HG02870 (cell line): ENCODE data around the gene CACNA2D2.

Experiments
- ATAC-seq: cut with Tn5 transposase; IDR thresholded peaks from one replicate; pipeline ENCODE4 v1.9.1; 2021; ENCODE audit warnings: mild to moderate bottlenecking, moderate library complexity; ENCODE audit not compliant: unreplicated experiment

Gene CACNA2D2

GRCh38 chr3:50470658-50471057 is 32.8 kb downstream of the CACNA2D2 start:
- ATAC-seq, result no peak

- ATAC-seq, result no peak
Observed at GRCh38 chr3:50467919-50468318, 35.5 kb downstream of the CACNA2D2 start.

- no peak for ATAC-seq
Observed at GRCh38 chr3:50466177-50466576, 37.3 kb downstream of the CACNA2D2 start.

DNA sequence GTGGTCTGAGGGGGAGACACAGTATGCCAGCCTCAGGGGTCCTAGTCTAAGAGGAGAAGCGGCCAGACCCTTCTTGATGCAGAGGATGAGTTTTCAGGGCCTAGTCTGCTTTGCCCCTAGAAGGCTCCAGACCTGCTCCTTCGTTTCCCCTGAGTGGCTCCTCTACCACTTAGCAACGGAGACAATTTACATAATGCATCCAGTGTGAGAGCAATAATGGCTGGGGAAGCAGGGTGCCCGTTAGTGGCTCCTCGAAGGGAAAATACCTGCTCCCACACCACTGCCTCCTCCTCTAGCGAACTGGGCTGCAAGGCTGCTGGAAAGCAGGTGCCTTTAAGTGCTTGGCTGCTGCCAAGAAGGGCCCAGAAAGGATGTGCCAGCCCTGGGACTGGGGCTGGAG is 38.9 kb downstream of the CACNA2D2 start:
- ATAC-seq, result no peak

DNA sequence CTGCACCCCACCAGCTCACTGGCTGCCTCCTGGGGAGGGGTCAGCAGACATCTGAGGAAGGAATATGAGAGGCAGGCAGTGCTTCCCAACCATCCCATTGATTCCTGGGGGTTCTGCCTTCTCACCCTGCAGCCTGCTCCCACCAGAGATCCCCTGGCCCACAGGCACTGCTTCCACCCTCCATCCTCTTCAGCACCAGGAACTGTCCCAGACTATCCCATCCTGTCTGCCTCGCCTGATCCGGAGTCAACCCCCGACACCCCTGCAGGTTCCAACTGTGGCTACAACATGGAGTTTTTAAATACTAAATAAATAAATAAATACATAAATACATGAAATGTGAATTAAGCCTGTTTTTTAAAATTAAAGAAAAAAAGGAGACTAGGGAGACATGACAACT is 43.6 kb downstream of the CACNA2D2 start:
- ATAC-seq, result no peak

- ATAC-seq, result no peak
Observed at GRCh38 chr3:50457988-50458387, 45.4 kb downstream of the CACNA2D2 start.

DNA sequence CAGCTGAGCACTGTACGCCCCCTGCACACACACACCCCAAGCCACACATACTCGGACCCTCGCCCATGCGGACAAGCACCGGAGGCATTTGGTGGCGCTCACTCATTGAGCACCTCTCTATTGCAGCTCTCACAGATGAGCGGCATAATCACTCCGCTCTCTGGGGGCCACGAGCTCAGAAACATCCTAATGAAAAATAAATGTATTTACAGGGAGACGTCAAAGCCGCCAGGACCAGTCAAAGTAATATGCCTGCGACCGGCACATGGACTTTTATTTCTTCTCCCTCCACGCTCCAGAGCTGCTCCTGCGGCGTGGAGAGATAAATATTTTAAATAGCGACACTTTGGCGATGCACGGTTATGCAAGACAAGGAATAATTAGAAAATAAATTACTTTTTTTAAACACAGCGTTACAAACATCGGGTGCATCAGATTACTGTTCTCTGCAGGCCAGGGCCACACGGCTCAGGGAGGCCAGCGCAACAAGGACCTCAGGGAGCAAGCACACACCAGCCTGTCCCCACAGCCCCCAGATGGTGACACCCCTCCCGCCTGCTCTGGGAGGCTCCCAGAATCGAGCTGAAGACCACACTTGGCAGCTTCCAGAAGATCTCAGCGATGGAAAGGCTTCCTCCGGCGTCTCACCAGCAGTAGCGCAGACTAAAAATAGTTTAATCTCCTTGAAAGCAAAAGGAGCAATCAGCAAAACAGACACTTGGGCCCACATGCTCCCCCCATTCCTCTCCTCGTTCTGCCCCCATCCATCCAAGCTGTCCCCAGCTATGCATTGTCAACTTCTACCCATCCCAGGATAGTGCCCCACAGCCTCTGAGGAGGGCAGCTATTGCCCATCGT is 48.0 kb downstream of the CACNA2D2 start:
- ATAC-seq, result no peak

DNA sequence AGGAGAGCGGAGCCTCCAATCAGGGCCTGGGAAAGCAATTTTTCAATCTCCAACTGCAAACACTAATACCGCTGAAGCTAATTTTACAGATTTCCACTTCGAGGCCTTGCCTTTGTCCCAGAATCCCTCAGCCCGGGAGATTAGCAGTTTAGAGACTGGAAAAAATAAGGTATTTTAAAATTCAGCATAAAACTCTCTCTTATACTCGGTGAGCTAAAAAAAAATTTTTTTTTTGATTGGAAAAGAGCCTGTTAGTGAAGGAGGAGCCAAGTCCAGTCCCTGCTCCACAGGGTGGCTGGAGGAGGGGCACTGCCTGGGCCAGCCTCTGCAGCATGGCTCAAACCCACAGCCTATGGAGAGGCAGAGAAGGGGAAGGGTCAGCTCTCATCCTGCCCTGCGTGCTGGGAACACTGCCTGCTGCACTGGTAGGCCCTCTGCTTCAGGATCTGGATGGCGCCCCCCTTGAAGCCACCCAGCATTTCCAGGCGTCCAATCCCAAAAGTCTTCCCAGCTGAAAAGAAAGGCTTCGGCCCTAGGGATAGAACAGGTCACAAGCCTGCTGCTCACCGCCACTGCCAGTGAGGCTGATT is 48.9 kb downstream of the CACNA2D2 start:
- no peak for ATAC-seq

DNA sequence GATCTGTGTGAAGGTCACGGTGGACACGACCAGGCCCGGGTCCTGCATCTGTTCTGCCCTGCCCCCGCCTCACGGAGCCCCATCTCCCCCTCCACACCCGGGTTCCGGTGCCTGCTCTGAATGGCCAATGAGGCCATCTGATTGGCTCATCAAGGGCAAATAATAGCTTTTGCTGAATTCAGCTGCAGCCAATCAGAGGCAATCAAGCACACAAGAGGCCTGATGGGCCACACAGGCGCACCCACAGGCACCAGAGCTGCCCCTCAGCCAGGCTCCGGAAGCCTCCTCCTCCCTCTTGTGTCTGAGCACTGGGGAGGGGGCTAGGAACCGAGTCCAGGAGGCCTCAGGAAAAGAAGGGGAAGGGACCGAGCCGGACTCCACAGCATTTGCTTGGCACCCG is 49.5 kb downstream of the CACNA2D2 start:
- no peak for ATAC-seq

GRCh38 chr3:50450209-50450921 is 53.1 kb downstream of the CACNA2D2 start:
- ATAC-seq, result no peak

DNA sequence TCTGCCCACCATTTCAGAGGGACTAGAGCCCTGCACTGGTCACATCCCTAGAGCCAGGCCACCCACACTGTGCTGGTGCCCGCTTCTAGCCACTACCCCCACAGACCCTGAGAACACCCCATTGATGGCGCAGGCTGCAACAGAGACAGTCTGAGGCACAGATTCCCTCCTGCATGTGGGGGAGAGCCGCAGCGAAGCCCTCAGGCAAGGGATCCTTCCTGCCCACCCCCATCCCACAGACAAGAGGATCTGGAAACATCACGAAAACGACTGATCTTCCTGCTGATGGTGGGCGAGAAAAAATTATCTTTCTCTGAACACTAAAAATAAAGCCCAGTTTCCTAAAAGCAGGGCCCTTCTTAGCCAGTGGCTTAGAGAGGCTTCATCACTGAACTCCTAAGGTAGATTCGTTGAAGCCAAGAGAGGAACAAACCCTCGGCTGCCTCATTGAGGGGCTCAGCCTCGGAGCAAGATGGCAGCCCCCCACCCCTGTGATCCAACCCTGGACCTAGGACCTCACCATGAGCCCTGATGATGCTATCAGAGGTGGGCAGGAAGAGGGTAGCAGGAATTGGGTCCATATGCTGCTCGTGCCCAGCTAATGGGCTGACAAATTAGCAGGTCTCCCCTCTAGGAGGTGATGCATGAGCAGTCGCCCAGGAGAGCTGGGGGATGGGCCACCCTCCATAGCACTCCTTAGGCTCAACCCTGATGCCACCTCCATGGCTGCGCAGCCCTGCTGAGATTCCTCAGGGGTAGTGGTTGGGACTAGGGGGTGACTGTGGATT is 54.5 kb downstream of the CACNA2D2 start:
- no peak for ATAC-seq

GRCh38 chr3:50447290-50447840 is 56.1 kb downstream of the CACNA2D2 start:
- no peak for ATAC-seq

DNA sequence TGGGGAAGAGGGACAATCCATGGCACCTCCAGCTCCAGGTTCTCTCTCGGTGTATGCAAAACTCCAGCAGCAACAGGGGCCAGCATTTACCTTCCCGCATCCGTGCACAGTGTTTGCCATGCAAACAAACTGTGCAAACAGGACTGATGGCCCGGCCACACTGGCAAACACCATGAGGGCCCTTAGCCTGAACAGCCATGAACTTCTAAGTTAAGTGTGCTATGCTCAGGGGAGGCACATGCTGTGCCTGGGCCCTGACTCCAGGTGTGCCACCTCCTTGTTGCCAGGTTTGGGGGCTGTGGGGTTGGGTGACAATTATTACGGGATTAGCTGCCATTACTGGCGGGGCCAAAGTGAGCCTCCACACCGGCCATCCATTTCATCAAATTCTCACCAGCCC is 57.5 kb downstream of the CACNA2D2 start:
- ATAC-seq, result no peak

GRCh38 chr3:50444782-50445181 is 58.7 kb downstream of the CACNA2D2 start:
- ATAC-seq, result no peak

DNA sequence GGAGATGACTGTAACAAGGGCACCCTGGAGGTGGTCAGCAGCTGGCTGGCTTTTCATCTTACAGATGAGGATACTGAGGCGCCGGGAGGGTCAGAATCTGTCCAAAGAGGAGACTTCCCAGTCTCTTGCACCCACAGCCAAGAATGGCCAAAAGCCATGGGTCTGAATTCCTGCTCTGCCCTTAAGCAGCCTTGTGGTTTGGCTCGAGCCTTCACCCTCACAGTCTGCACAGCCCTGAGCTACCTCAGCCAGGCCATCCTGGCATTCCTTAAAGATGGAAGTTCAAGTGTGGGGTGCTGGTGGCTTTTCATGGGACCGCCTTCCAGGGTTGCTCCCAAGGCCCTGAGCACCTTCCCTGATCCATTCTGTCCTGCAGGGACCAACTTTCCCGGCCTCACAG is 59.2 kb downstream of the CACNA2D2 start:
- ATAC-seq, result no peak

GRCh38 chr3:50442945-50443579 is 60.4 kb downstream of the CACNA2D2 start:
- ATAC-seq, result no peak

DNA sequence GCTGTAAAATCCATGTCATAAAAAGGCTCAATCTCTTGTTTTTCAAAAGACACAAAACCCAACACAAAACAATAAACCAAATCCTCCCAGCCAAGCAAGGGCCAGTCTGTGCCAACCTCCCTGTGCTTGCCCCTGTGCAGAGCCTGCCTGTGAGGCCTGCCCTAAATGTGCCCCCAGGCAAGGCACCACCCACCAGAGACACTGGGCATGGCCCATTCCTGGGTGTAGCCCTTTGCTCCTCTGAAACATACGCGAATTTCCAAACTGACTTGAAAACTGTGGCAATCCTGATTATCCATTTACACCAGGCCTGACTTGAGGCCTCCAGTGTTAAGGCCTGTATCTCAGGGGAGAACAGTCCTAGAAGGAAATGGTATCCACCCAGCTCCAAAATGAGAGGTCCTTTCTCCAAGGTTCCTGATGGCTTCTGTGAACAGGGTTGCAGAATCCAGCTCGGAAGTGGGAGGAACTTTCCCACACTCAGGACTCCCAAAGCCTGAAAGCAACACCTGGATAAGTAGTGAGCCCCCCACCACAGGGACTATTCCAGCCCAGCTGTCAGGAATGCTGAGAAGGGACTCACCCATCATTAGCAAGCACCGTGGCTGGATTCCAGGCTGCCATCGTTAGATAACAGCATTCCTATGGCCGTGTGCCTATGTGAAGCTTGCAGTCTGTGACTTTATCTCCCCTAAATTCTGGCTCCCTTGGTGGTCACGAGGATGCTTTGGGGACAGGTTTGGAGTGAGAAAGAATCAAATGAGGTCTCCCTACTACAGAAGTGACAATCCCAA is 61.8 kb downstream of the CACNA2D2 start:
- ATAC-seq, result no peak

- no peak for ATAC-seq
Observed at GRCh38 chr3:50436114-50436674, 67.2 kb downstream of the CACNA2D2 start.
